Adrenal gland (tissue), 5 donors: ENCODE results near the gene PSMA7.

Experiments used
- POLR2A ChIP-seq, 2 donors: fragments of 450-650 bp; IDR thresholded peaks; one replicate each; pipeline ENCODE4 v1.6.1; 2017; ENCODE audit warnings: antibody characterized with exemption in 2 of 2, mild to moderate bottlenecking in 2 of 2, moderate library complexity in 1 of 2
- TF ChIP-seq, protein P1 (sequence below), 6 experiments: fragments of 450-650 bp in 4 of 6; fragments of 200-600 bp in 2 of 6; sonication (generic) in 1 of 6; IDR thresholded peaks; 1 replicate in 5 of 6; 2 replicates in 1 of 6; pipeline versions ENCODE4 v1.5.1 to v1.8.0; 2016 to 2021; ENCODE audit warnings: antibody characterized with exemption in 6 of 6, mild to moderate bottlenecking in 2 of 6, moderate library complexity in 1 of 6
- donor health status: DM: no; HTN: no; CAD: no.

DNA sequence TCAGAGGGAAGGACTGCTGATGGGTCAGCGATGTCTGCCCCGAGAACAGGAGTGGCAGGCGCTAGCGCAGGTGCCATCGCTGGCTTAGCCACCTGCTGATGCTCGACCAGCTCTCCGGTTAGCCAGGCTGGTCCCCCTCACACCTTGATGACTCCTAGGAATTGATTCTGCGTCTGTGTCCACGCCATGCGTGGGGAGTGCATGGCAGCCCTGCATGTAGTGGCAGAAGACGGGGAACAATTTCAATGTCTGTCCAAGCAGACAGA is 7.0 kb upstream of the PSMA7 start:
- TF ChIP-seq, protein P1, sequence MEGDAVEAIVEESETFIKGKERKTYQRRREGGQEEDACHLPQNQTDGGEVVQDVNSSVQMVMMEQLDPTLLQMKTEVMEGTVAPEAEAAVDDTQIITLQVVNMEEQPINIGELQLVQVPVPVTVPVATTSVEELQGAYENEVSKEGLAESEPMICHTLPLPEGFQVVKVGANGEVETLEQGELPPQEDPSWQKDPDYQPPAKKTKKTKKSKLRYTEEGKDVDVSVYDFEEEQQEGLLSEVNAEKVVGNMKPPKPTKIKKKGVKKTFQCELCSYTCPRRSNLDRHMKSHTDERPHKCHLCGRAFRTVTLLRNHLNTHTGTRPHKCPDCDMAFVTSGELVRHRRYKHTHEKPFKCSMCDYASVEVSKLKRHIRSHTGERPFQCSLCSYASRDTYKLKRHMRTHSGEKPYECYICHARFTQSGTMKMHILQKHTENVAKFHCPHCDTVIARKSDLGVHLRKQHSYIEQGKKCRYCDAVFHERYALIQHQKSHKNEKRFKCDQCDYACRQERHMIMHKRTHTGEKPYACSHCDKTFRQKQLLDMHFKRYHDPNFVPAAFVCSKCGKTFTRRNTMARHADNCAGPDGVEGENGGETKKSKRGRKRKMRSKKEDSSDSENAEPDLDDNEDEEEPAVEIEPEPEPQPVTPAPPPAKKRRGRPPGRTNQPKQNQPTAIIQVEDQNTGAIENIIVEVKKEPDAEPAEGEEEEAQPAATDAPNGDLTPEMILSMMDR (IDR thresholded peaks at IDR 0.05) = no peak
- TF ChIP-seq POLR2A (IDR thresholded peaks at IDR 0.05) = no peak
